Skin of body (tissue), 2 donors: ENCODE measurements around the gene CREG2. TPM values are rescaled to one million over a fixed set of nuclear protein-coding genes. Genes with fewer than 3 reads are reported as not detected.
"Not testable (repeated sequence)": the region's sequence is repeated elsewhere in the genome, so short reads cannot be mapped to it uniquely, and the experiment has no call there.

Experiments
- DNase-seq: peaks from one replicate; lab custom pipeline; 2025; lab: John Stamatoyannopoulos, UW
- total RNA-seq: library from RNA; depleted of rRNA; stranded (reverse); fragments of >200 nt; gene quantifications from one replicate; pipeline ENCODE4 v1.2.3, GENCODE V29; 2014

CREG2 gene
- total RNA-seq, 1 donor from 2014 or later: 0.20 TPM

DNA sequence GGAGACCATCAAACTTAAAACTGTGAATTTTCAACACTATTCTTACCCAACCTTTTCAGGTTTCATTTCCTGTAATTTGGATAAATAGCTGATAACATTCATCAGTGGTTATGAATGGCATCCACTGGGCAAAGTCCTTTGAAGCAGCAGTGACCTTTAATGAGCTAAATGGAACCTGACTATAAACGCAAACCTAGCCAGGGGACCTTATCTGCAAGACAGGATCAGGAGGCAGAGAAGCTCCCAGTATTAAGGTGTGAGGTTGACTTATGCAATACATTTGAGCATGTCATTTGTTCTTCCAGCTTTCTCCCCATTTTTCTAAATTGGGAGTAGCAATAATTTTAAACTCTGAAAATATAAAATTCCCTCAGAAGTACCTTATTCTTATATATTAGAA lies 38.4 kb downstream of the CREG2 start:
- DNase-seq: no peak

DNA sequence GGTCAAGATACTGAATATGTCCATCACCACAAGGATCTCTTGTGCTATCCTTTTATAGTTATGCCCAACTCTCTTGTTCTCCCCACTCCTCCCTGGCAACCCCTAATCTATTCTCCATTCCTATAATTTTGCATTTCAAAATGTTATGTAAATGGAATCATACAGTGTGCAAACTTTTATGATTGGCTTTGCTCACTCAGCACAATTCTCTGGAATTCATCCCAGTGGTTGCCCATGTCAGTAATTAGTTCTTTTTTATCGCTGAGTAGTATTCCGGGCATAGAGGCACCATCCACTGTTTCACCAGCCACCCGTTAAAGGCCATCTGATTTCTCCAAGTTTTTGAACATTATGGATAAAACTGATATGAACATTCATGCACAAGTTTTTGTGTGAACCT lies 40.4 kb downstream of the CREG2 start:
- DNase-seq: no peak

GRCh38 chr2:101344137-101344536 lies 43.2 kb downstream of the CREG2 start:
- no peak for DNase-seq

- no peak for DNase-seq
These were observed 44.7 kb downstream of the CREG2 start for GRCh38 chr2:101342625-101343008.

DNA sequence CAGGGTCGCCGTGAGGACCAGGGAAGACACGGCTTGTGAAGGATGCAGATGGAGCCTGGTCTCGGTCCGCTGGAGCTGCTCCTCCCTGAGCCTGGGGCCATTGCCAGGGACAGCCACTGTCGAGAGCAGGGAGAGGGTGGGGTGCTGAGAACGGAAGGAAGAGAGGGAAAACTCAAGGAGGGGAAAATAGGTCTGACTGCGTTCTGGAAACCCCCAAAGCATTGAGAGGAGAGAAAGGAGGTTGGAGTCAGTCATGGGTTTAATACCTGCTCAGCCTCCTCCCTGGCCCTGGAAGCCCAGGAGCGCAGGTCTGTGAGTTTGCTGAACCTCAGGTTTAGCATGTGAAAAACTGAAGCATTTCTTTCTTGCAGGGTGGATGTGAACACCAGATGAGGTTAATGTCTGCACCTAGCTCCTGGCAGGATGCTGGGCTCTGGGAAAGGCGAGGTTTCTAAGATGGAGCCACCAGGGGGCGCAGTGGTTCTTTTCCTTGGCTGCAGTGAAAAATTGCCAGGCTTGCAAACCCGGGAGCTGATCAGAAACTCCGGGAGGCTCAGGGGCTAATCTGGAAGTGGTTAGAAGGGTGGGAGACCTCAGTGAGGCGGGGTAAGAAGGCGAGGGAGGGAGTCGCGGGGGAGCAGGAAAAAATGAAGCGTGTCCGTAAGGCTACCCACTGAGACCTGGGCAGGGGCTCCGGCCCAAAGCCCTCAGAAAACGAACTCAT lies 45.2 kb downstream of the CREG2 start:
- DNase-seq: peak; percentile 48

DNA sequence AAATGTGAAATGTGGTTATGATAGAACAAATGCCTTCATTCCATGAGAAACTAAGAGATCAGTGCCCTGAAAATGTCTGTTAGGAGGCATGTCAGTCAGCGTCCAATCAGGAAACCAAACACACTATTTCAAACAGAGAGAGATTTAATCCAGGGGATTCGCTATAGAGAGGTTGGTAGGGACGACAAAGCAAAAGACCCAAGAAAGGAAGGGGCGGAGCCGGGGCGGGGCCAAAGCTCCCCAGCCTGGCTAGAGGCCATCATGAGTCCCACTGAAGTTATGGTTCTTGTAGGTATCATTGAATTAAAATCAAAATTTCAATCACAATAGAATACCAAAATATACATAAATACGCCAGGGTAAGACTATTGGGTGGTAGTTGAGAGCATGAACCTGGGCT lies 45.9 kb downstream of the CREG2 start:
- no peak for DNase-seq

- DNase-seq: no peak
These were observed 47.2 kb downstream of the CREG2 start for GRCh38 chr2:101340141-101340551.

- DNase-seq: no peak
These were observed 47.9 kb downstream of the CREG2 start for GRCh38 chr2:101339266-101339880.

DNA sequence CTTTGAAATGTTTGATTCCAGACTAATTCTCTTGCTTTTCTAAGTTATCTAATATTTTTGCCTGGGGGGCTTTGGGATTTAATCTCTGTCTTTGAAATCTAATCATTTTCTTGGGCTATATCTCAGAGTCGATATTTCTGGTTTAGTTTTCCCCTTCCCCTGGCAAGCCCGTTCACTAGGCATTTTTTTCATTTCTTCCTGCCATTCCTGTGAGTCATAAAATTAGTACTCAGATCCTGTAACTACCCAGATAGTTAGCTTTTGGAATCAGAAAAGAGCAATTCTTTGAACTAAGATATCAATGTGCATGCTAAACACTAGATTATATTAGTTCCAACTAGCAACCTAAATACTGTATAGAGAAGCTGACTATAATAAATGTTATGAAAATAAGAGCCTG lies 49.4 kb downstream of the CREG2 start:
- DNase-seq: no peak

GRCh38 chr2:101332885-101333766 lies 54.2 kb downstream of the CREG2 start:
- no peak for DNase-seq

DNA sequence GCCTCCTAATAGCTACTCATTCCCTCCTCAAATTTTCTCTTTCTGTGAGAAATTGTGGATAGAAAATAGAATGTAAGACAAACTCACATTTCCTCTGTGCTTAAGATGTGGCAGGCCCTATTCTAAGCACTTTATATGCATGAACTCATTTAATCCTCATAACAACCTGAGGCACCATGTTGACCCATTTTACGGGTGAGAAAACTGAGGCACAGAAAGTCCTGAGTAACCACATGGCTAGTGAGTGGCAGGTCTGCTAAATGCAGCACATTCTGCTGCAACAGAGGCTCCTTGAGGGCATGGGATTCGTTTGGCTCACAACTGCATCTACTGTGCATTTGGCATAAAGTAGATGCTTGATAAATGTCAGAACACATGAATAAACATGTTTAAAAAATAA lies 56.1 kb downstream of the CREG2 start:
- no peak for DNase-seq

DNA sequence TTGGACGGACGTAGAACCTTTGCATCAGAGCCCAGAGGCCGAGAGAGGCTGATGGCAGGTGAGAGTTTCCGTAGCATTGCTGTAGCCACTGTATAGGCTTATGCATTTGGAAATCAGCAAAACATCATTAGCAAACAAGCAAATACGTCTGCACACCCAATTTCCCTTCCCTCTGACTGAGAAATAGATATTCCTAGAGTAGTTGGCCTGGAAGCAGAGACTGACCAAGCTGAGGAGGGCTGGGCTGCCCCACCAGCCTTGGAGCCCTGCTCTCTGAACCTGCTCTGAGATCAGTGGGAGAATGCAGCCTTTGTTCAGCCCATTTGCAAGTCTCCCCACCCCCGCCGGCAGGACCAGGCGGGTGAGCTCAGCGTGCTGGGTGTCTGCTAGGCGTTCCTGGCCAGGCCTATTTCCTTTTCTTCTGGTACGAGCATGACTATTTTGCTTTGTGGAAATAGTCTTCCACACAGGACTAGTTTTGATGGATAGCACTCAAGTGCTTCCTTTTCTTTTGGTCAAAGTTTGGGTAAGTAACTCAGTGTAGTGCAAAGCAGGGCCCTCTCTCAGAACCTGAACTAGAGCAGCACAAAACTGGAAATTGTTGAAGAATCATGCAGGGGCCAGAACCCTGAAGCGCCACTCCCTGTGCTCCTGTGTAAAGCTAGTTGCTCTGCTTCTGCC lies 56.9 kb downstream of the CREG2 start:
- no peak for DNase-seq

- no peak for DNase-seq
These were observed 58.3 kb downstream of the CREG2 start for GRCh38 chr2:101329026-101329425.

DNA sequence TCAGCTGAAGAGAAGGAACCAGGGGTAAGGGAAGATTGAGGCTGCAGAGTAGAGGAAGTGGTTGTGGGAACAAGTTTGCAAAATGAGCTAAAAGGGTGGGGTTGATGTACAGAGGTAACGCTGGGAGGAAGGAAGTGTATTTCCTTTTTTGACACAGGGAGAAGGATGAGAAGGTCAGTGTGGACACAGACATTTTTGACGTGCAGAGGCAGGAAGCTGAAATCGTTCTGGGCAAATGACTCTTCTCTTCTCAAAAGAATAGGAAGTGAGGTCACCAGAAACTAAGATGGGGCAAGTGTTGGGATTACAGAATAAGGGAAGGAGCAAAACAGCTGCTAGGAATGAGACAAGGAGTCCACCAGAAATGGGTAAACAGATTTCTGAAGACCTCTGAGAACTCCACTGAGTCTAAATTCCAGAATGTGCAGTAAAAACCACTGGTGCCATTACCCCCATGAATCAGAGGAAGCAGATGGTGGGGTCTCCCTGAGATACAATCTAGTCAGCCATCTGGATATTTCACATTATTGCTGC lies 58.8 kb downstream of the CREG2 start:
- DNase-seq: peak; percentile 8

DNA sequence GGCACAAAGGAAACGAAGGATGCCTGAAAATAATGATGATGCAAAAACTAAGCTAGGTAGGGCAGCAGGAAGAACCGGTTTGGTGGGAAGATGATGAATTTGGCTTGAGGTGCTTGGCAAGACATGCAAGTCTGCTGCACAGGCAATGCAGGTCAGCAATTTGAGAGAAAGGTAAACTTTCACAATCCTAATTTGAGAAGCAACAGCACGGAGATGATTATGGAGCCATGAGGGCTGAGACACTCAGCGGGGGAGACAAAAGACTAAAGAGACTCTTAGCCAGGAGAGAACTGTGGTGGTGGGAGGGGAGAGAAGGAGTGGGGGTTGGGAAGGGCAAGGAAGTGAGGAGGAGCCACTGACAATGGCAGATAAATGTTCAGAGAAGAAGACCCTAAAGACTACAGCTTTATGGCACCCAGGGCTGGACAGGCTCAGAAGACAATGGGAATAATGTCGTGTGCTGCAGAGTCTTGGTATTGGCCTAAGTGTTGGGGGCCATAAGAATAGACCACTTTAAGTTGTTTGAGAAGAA lies 59.4 kb downstream of the CREG2 start:
- DNase-seq: no peak

GRCh38 chr2:101325425-101325824 lies 61.9 kb downstream of the CREG2 start:
- DNase-seq: no peak

DNA sequence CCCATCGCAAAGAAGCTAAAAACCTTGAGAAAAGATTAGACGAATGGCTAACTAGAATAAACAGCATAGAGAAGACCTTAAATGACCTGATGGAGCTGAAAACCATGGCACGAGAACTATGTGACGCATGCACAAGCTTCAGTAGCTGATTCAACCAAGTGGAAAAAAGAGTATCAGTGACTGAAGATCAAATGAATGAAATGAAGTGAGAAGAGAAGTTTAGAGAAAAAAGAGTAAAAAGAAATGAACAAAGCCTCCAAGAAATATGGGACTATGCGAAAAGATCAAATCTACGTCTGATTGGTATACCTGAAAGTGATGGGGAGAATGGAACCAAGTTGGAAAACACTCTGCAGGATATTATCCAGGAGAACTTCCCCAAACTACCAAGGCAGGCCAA lies 70.7 kb downstream of the CREG2 start:
- DNase-seq: not testable (repeated sequence)

DNA sequence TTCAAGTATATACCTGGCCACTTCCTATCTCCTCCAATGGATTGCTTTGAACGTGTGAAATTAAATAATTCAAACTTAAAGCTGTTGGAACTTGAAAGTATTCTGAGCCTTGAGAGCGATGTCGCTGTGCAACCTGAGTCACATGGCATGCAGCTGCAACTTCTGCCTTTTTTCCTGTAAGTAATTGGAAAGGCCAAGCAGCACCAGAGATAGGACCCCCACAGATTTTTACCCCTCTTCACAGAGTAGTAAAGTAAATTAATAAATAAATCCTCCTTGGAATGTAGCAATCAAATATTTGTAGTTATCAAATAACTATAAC lies 75.6 kb downstream of the CREG2 start:
- DNase-seq: no peak

GRCh38 chr2:101310834-101311695 lies 76.2 kb downstream of the CREG2 start:
- no peak for DNase-seq

DNA sequence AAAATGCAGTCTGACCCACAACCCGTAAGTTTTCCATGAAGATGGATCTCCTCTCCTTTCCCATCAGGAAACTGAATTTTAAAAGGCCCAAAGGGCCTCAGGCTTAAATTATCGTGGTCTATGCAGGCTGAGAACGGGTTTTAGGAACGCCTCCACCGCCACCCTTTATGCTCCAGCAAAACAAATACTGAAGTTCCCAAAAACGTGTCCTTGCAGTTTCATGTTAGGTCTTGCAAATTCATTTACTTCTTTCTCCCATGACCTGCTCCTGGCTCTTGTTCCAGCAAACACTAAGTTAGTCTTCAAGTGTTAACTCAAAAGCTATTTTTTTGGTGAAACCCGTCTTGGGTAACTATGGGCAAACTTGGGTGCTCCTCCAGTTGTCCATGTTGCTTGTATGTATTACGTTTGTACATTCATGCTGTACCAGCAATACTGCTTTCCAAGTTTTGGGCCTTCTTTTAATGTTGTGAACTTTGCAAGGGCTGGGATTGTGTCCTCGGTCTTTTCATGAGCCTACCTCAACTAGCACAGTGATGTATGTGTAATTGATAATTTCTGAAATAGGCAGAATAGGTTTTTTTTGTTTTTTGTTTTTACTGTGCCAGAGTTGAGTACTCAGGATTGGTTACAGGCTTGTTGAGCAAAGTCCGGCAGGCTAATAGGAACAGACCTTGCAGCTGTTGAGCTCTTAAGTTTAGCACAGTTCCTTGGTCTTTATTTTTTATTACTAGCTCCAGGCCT lies 77.0 kb downstream of the CREG2 start:
- DNase-seq: no peak
